HFFc6 (cell line): ENCODE data around the gene SLC35B1. TPM values are rescaled to one million over a fixed set of nuclear protein-coding genes. Genes with fewer than 3 reads are reported as not detected.

Source experiments
- DNase-seq: peaks from one replicate; pipeline ENCODE4 v3.0.0-alpha.2; 2018
- H3K27ac Mint-ChIP-seq: 2 replicates; pipeline ENCODE4 v1.8.0; 2020; ENCODE audit warnings: mild to moderate bottlenecking, mixed read lengths
- H3K27me3 Mint-ChIP-seq: 2 replicates; pipeline ENCODE4 v1.8.0; 2021; ENCODE audit warnings: mild to moderate bottlenecking, moderate library complexity, mixed read lengths; ENCODE audit not compliant: insufficient read depth
- H3K36me3 Mint-ChIP-seq: 2 replicates; pipeline ENCODE4 v1.8.0; 2021; ENCODE audit warnings: low read depth, mixed read lengths
- H3K4me1 Mint-ChIP-seq: 2 replicates; pipeline ENCODE4 v1.8.0; 2020; ENCODE audit warnings: low read depth, mixed read lengths
- H3K4me3 Mint-ChIP-seq: 2 replicates; pipeline ENCODE4 v1.8.0; 2020; ENCODE audit warnings: mild to moderate bottlenecking, moderate library complexity, mixed read lengths
- H3K9me3 Mint-ChIP-seq: 2 replicates; pipeline ENCODE4 v1.8.0; 2020; ENCODE audit warnings: mild to moderate bottlenecking, mixed read lengths
- total RNA-seq, 6 experiments: library from RNA; stranded (reverse); fragmentation: NEBNext Ultra II Directional; extraction: Animal tissue kit (Norgen Biotek cat#: 25700); gene quantifications; 2 replicates in 1 of 6; 3 replicates in 5 of 6; pipeline ENCODE4 v1.2.3, GENCODE V29; 2021
- TF ChIP-seq, protein P1 (sequence below): fragments of 200-600 bp; sonication (generic); IDR thresholded peaks from 2 replicates; pipeline ENCODE4 v1.5.0; 2021; ENCODE audit warnings: antibody characterized with exemption, mild to moderate bottlenecking

Gene SLC35B1
- total RNA-seq, 6 experiments from 2014 or later = 78.2 to 117 (median 88.4) TPM

DNA sequence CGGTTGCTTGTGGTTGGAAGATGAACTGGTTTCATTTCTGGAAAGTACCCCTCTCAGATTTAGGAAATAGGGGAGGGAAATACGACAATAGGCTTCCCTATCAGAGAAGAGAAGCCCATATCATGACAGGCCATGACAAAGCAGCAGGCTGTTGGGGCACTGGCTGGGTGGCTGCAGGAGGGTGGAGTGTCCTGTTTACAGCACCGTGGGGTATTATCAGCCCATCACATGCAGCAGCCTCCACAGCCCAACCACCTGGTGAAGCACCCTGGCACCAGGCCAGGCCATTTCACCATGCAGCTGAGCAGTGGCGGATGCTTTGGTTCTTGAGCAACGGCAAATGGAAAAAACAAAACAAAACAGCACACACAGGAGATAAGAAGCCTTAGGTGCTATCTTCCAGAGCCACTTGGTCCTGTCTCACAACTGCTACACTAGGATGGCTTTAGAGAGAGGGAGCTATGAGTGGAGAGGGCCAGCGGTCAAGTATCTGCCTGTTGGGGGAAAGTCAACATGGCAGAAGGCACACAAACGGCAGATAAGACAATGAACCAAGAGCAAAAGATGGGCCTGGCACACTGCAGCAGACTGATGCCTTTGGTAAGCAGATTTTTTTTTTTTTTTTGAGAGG is 32.0 kb upstream of the SLC35B1 start:
- Mint-ChIP-seq H3K4me1 (no peaks in the 10 kb centered on the region), H3K4me3 (no peak overlapping the region), H3K9me3 (no peaks in the 10 kb centered on the region), H3K27me3 (peaks cover 38% of the 10 kb centered on the region), H3K27ac (no peak overlapping the region), H3K36me3 (no peaks in the 10 kb centered on the region; the same call in 1 of the 2 replicates)
- TF ChIP-seq, protein P1, sequence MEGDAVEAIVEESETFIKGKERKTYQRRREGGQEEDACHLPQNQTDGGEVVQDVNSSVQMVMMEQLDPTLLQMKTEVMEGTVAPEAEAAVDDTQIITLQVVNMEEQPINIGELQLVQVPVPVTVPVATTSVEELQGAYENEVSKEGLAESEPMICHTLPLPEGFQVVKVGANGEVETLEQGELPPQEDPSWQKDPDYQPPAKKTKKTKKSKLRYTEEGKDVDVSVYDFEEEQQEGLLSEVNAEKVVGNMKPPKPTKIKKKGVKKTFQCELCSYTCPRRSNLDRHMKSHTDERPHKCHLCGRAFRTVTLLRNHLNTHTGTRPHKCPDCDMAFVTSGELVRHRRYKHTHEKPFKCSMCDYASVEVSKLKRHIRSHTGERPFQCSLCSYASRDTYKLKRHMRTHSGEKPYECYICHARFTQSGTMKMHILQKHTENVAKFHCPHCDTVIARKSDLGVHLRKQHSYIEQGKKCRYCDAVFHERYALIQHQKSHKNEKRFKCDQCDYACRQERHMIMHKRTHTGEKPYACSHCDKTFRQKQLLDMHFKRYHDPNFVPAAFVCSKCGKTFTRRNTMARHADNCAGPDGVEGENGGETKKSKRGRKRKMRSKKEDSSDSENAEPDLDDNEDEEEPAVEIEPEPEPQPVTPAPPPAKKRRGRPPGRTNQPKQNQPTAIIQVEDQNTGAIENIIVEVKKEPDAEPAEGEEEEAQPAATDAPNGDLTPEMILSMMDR = no peak
- no peak for DNase-seq

- Mint-ChIP-seq H3K4me1 (no peaks in the 10 kb centered on the region), H3K4me3 (no peak overlapping the region), H3K9me3 (no peaks in the 10 kb centered on the region), H3K36me3 (no peaks in the 10 kb centered on the region; the same call in 1 of the 2 replicates), H3K27ac (no peak overlapping the region), H3K27me3 (peaks cover 41% of the 10 kb centered on the region)
- TF ChIP-seq, protein P1 = no peak
- no peak for DNase-seq
Observed at GRCh38 chr17:49738456-49739163, 30.8 kb upstream of the SLC35B1 start.

- H3K27ac Mint-ChIP-seq = no peak overlapping the region
- TF ChIP-seq, protein P1 = no peak
- H3K36me3 Mint-ChIP-seq = no peaks in the 10 kb centered on the region; the same call in 1 of the 2 replicates
- H3K27me3 Mint-ChIP-seq = peaks cover 23% of the 10 kb centered on the region
- no peak for DNase-seq
- peaks cover 6% of the 10 kb centered on the region; the same call in 1 of the 2 replicates for H3K4me1 Mint-ChIP-seq
- no peaks in the 10 kb centered on the region for H3K9me3 Mint-ChIP-seq
- no peak overlapping the region for H3K4me3 Mint-ChIP-seq
Observed at GRCh38 chr17:49734515-49735490, 27.0 kb upstream of the SLC35B1 start.

DNA sequence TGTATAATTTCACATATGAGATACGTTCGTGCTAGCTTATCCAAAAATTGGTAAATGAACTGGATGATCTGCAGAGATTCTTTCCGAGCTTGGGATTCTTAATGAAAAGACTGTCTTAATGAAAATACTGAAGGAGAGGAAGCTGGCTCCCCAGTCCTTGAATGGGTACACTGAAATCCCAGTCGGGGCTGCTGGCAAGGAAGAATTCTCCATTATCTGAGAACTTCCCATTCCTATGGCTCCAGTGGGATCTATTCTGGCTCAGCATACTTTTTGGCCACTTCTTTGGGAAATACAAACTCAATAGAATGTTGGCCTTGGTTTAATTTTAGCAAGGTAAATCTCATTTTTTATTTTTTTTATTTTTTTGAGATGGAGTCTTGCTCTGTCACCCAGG is 23.7 kb upstream of the SLC35B1 start:
- Mint-ChIP-seq H3K36me3 (no peaks in the 10 kb centered on the region), H3K9me3 (no peaks in the 10 kb centered on the region), H3K27me3 (peaks cover 20% of the 10 kb centered on the region), H3K4me1 (peaks cover 7% of the 10 kb centered on the region; the same call in 1 of the 2 replicates), H3K27ac (no peak overlapping the region), H3K4me3 (no peak overlapping the region)
- no peak for DNase-seq
- TF ChIP-seq, protein P1 = no peak

DNA sequence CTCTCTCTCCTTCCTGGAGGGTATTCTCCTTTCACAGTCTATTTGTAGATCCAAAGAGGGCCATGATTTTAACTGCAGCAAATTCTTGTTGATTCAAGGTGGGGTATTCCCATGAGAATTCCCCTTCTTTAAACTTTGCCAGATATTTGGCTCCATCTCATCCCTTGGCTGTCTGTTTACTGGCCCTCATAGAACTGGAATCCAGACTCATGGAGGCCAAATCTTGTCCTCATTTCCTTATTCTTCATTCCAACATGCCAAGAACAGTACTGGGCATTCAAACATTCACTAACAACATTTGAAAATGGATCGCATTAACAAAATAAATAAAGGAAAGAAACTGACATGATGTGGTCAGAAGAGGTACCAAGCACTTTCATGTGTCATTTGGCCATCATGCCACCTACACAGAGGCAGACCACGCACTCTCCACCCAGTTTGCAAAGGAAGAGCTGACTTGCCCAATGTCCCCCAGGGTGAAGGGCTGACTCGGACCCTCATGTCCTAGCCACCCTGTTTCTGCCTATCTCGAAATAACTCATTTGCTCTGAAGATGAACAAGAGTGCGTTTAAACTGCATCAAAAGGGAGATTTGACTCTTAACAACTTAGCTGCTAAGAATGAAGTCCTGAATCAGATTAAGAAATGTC is 23.1 kb upstream of the SLC35B1 start:
- no peaks in the 10 kb centered on the region for H3K36me3 Mint-ChIP-seq
- H3K4me3 Mint-ChIP-seq = no peak overlapping the region
- peaks cover 16% of the 10 kb centered on the region for H3K27me3 Mint-ChIP-seq
- H3K27ac Mint-ChIP-seq = no peak overlapping the region
- H3K9me3 Mint-ChIP-seq = no peaks in the 10 kb centered on the region
- peaks cover 7% of the 10 kb centered on the region; the same call in 1 of the 2 replicates for H3K4me1 Mint-ChIP-seq
- TF ChIP-seq, protein P1 = no peak
- no peak for DNase-seq
